SK-N-SH (cell line): ENCODE data around the gene PRR15L. TPM values are rescaled to one million over a fixed set of nuclear protein-coding genes. Genes with fewer than 3 reads are reported as not detected.

Experiments used
- CTCF ChIA-PET: fragments of 300-600, 350-600 bp; formaldehyde crosslinking; extraction: SDS; loops from one replicate; lab custom pipeline; 2021; lab: Yijun Ruan, JAX
- POLR2A ChIA-PET: fragments of 350-600 bp; sonication (Branson Sonifier 250); formaldehyde crosslinking; extraction: SDS; loops from one replicate; lab custom pipeline; 2020; ENCODE audit warnings: antibody characterized with exemption, inconsistent platforms; lab: Yijun Ruan, JAX
- DNase-seq: peaks from one replicate; pipeline ENCODE4 v3.0.0; 2012
- H2AFZ ChIP-seq: fragments of 200-600 bp; sonication (generic); 2 replicates; pipeline ENCODE4 v1.8.1; 2016; ENCODE audit warnings: antibody characterized with exemption, mild to moderate bottlenecking, low read depth
- H3F3A ChIP-seq: fragments of 200-600 bp; sonication (generic); replicated peaks from 2 replicates; pipeline ENCODE3; 2016; ENCODE audit warnings: antibody characterized with exemption, mild to moderate bottlenecking; ENCODE audit not compliant: insufficient read depth
- H3K27ac ChIP-seq, 2 experiments: fragments of 200-500 bp in 1 of 2; fragments of 200-600 bp in 1 of 2; sonication (Bioruptor generic) in 1 of 2; sonication (generic), shearing (Covaris generic) in 1 of 2; 2 replicates each; pipeline versions ENCODE4 v1.5.1 to v1.6.1; 2014 to 2016; ENCODE audit warnings: low read depth in 2 of 2, inconsistent platforms in 1 of 2, low read length in 1 of 2, mild to moderate bottlenecking in 1 of 2, mixed read lengths in 1 of 2
- H3K27me3 ChIP-seq: fragments of 200-600 bp; sonication (generic), shearing (Covaris generic); 2 replicates; pipeline ENCODE4 v1.6.1; 2016; ENCODE audit warnings: mixed run types; ENCODE audit not compliant: insufficient read depth
- H3K36me3 ChIP-seq, 2 experiments: fragments of 200-500 bp in 1 of 2; fragments of 200-600 bp in 1 of 2; sonication (Bioruptor generic) in 1 of 2; sonication (generic) in 1 of 2; replicated peaks in 1 of 2; 2 replicates each; pipeline versions ENCODE3 to v1.5.1; 2014 to 2016; ENCODE audit warnings: low read length in 1 of 2, mild to moderate bottlenecking in 1 of 2; ENCODE audit not compliant: insufficient read depth in 2 of 2, control insufficient read depth in 1 of 2
- H3K4me1 ChIP-seq, 2 experiments: fragments of 200-500 bp in 1 of 2; fragments of 200-600 bp in 1 of 2; sonication (Bioruptor generic) in 1 of 2; sonication (generic), shearing (Covaris generic) in 1 of 2; 2 replicates each; pipeline versions ENCODE4 v1.5.1 to v1.6.1; 2014 to 2016; ENCODE audit warnings: low read depth in 1 of 2, low read length in 1 of 2, mixed run types in 1 of 2; ENCODE audit not compliant: insufficient read depth in 2 of 2, control insufficient read depth in 1 of 2
- H3K4me2 ChIP-seq: fragments of 200-600 bp; sonication (generic), shearing (Covaris generic); 2 replicates; pipeline ENCODE4 v1.6.1; 2017; ENCODE audit warnings: mixed run types
- H3K4me3 ChIP-seq, 2 experiments: fragments of 200-500 bp in 1 of 2; fragments of 200-600 bp in 1 of 2; sonication (Bioruptor generic) in 1 of 2; sonication (generic), shearing (Covaris generic) in 1 of 2; 2 replicates each; pipeline versions ENCODE4 v1.5.1 to v1.8.1; 2014 to 2016; ENCODE audit warnings: low read depth in 2 of 2, inconsistent platforms in 1 of 2, low read length in 1 of 2, mild to moderate bottlenecking in 1 of 2, mixed read lengths in 1 of 2, moderate library complexity in 1 of 2
- H3K79me2 ChIP-seq: fragments of 200-600 bp; sonication (generic); 2 replicates; pipeline ENCODE4 v1.8.1; 2017; ENCODE audit warnings: mild to moderate bottlenecking; ENCODE audit not compliant: insufficient read depth
- H3K9ac ChIP-seq: fragments of 200-600 bp; sonication (generic); 2 replicates; pipeline ENCODE4 v1.6.1; 2017; ENCODE audit warnings: mixed run types
- H3K9me2 ChIP-seq: fragments of 200-600 bp; sonication (generic); 2 replicates; pipeline ENCODE4 v1.6.1; 2017; ENCODE audit warnings: mixed run types
- H3K9me3 ChIP-seq: fragments of 200-600 bp; sonication (generic); 2 replicates; pipeline ENCODE4 v1.6.1; 2017; ENCODE audit warnings: mixed run types, mild to moderate bottlenecking, moderate library complexity
- H4K20me1 ChIP-seq: fragments of 200-600 bp; sonication (generic); 2 replicates; pipeline ENCODE4 v1.6.1; 2017; ENCODE audit warnings: mild to moderate bottlenecking, mixed run types; ENCODE audit not compliant: insufficient read depth
- CHD2 ChIP-seq: fragments of 150-350 bp; IDR thresholded peaks from 2 replicates; pipeline ENCODE4 v1.6.1; 2018; ENCODE audit warnings: low read length; ENCODE audit not compliant: partially characterized antibody
- EP300 ChIP-seq, 2 experiments: IDR thresholded peaks; 2 replicates each; pipeline versions ENCODE4 v1.4.0 to v1.6.1; 2012; ENCODE audit warnings: borderline replicate concordance in 1 of 2, low read depth in 1 of 2, low read length in 1 of 2
- EZH2phosphoT487 ChIP-seq: fragments of 200-600 bp; sonication (generic); IDR thresholded peaks from 2 replicates; pipeline ENCODE4 v1.6.1; 2017; ENCODE audit warnings: low read depth, mixed run types, mild to moderate bottlenecking, antibody characterized with exemption, moderate library complexity, borderline replicate concordance
- GATA2 ChIP-seq: sonication (generic); formaldehyde crosslinking; IDR thresholded peaks from 2 replicates; pipeline ENCODE4 v1.5.0; 2020; ENCODE audit warnings: mild to moderate bottlenecking, missing genetic modification reagents
- MEF2A ChIP-seq: IDR thresholded peaks from 2 replicates; pipeline ENCODE4 v1.4.0; 2012; ENCODE audit warnings: low read depth, borderline replicate concordance
- RCOR1 ChIP-seq: fragments of 150-350 bp; IDR thresholded peaks from 2 replicates; pipeline ENCODE4 v1.6.1; 2017; ENCODE audit warnings: antibody characterized with exemption, low read length
- TCF12 ChIP-seq: IDR thresholded peaks from 2 replicates; pipeline ENCODE4 v1.4.0; 2012
- WGBS: methylation state at CpG from one replicate; pipeline ENCODE4 v1.1.6; 2017; ENCODE audit warnings: low lambda C conversion rate; 5-methylcytosine and 5-hydroxymethylcytosine counted together
- polyA plus RNA-seq, 3 experiments: library from polyadenylated mRNA; depleted of rRNA; stranded (reverse); fragments of >200 nt; gene quantifications; 2 replicates each; pipeline ENCODE4 v1.2.3, GENCODE V29; 2012
- TF ChIP-seq, protein P1 (sequence below): IDR thresholded peaks from 2 replicates; pipeline ENCODE4 v1.4.0; 2012; ENCODE audit warnings: low read depth, borderline replicate concordance
- TF ChIP-seq, protein P2 (sequence below): fragments of 200-600 bp; sonication (generic); IDR thresholded peaks from 2 replicates; pipeline ENCODE4 v1.6.1; 2017; ENCODE audit warnings: antibody characterized with exemption, mild to moderate bottlenecking, moderate library complexity
- TF ChIP-seq, protein P3 (sequence below): IDR thresholded peaks from 2 replicates; pipeline ENCODE4 v1.6.1; 2012; ENCODE audit warnings: mild to moderate bottlenecking, low read depth, low read length, moderate library complexity
- TF ChIP-seq, protein P4 (sequence below): IDR thresholded peaks from 2 replicates; pipeline ENCODE4; 2012

Gene PRR15L
- polyA plus RNA-seq, 1 of the 3 experiments (the other 2 are of a cell fraction): not detected

DNA sequence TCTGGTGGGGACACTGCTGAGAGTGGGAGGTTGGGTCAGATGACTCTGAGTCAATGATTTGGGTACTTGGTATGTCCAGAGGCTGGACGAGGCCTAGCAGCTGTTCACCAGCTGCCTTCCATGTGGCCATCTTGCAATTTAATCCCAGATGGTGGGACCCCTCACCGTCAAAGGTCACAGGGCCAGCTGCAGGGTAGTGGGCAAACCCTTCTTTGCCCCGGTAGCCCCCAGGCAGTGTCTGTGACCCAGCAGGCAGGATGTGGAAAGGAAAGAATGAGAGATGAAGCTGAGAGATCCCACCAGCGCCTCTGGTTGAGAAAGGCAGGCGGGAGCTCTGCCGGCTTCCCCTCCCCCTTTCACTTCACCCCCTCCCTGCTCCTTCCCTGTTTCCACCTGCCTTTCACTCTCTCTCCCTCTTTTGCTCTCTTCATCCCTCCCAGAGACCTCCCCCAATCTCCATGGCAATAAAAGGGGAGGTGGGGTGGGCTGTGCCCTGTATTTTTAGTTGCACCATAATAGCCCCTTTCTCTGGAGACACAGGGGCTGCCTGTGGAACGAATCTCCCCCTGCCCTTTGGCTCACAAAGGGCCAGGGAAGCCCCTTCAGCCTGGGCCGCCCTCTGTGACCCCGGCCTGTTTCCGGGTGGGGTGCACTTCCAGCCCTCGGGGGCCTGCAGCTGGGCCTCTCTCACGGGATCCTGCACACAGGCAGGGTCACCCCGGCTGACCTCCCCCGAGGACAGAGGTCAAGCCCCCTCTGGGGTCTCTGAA is 33.5 kb upstream of the PRR15L start:
- no peaks in the 10 kb centered on the region for H3K36me3 ChIP-seq
- H3F3A ChIP-seq: no peaks in the 10 kb centered on the region
- CTCF ChIA-PET: interaction anchor here (1.6 to 41.8 kb wide), 6 partner anchors 6 to 42 kb away, joined by 4 to 1752 read pairs (median 243); partner anchors contain the start of gene CDK5RAP3
- no peaks in the 10 kb centered on the region for H3K27me3 ChIP-seq
- no peak for TF ChIP-seq MEF2A
- TF ChIP-seq, protein P1, sequence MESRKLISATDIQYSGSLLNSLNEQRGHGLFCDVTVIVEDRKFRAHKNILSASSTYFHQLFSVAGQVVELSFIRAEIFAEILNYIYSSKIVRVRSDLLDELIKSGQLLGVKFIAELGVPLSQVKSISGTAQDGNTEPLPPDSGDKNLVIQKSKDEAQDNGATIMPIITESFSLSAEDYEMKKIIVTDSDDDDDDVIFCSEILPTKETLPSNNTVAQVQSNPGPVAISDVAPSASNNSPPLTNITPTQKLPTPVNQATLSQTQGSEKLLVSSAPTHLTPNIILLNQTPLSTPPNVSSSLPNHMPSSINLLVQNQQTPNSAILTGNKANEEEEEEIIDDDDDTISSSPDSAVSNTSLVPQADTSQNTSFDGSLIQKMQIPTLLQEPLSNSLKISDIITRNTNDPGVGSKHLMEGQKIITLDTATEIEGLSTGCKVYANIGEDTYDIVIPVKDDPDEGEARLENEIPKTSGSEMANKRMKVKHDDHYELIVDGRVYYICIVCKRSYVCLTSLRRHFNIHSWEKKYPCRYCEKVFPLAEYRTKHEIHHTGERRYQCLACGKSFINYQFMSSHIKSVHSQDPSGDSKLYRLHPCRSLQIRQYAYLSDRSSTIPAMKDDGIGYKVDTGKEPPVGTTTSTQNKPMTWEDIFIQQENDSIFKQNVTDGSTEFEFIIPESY: no peak
- TF ChIP-seq CHD2: peak; percentile 36
- peak; percentile 37; the same call in 1 of the 2 replicates for TF ChIP-seq TCF12
- TF ChIP-seq EP300 (IDR thresholded peaks at IDR 0.05; ENCODE audit: borderline replicate concordance in 1 of 2, low read depth in 1 of 2, low read length in 1 of 2): peak in 1 of 2 experiments; percentile 72; a peak in 1 of 4 replicates
- TF ChIP-seq EZH2phosphoT487: no peak
- TF ChIP-seq, protein P2, sequence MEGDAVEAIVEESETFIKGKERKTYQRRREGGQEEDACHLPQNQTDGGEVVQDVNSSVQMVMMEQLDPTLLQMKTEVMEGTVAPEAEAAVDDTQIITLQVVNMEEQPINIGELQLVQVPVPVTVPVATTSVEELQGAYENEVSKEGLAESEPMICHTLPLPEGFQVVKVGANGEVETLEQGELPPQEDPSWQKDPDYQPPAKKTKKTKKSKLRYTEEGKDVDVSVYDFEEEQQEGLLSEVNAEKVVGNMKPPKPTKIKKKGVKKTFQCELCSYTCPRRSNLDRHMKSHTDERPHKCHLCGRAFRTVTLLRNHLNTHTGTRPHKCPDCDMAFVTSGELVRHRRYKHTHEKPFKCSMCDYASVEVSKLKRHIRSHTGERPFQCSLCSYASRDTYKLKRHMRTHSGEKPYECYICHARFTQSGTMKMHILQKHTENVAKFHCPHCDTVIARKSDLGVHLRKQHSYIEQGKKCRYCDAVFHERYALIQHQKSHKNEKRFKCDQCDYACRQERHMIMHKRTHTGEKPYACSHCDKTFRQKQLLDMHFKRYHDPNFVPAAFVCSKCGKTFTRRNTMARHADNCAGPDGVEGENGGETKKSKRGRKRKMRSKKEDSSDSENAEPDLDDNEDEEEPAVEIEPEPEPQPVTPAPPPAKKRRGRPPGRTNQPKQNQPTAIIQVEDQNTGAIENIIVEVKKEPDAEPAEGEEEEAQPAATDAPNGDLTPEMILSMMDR: no peak
- TF ChIP-seq, protein P3, sequence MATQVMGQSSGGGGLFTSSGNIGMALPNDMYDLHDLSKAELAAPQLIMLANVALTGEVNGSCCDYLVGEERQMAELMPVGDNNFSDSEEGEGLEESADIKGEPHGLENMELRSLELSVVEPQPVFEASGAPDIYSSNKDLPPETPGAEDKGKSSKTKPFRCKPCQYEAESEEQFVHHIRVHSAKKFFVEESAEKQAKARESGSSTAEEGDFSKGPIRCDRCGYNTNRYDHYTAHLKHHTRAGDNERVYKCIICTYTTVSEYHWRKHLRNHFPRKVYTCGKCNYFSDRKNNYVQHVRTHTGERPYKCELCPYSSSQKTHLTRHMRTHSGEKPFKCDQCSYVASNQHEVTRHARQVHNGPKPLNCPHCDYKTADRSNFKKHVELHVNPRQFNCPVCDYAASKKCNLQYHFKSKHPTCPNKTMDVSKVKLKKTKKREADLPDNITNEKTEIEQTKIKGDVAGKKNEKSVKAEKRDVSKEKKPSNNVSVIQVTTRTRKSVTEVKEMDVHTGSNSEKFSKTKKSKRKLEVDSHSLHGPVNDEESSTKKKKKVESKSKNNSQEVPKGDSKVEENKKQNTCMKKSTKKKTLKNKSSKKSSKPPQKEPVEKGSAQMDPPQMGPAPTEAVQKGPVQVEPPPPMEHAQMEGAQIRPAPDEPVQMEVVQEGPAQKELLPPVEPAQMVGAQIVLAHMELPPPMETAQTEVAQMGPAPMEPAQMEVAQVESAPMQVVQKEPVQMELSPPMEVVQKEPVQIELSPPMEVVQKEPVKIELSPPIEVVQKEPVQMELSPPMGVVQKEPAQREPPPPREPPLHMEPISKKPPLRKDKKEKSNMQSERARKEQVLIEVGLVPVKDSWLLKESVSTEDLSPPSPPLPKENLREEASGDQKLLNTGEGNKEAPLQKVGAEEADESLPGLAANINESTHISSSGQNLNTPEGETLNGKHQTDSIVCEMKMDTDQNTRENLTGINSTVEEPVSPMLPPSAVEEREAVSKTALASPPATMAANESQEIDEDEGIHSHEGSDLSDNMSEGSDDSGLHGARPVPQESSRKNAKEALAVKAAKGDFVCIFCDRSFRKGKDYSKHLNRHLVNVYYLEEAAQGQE: no peak
- 0 out of 2 replicates have a peak, but pooled peaks have one; percentile 46 for TF ChIP-seq GATA2 (CRISPR knock-in tag)
- TF ChIP-seq, protein P4, sequence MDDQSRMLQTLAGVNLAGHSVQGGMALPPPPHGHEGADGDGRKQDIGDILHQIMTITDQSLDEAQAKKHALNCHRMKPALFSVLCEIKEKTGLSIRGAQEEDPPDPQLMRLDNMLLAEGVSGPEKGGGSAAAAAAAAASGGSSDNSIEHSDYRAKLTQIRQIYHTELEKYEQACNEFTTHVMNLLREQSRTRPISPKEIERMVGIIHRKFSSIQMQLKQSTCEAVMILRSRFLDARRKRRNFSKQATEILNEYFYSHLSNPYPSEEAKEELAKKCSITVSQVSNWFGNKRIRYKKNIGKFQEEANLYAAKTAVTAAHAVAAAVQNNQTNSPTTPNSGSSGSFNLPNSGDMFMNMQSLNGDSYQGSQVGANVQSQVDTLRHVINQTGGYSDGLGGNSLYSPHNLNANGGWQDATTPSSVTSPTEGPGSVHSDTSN: no peak
- peak; percentile 63; the same call in 1 of the 2 replicates for TF ChIP-seq RCOR1
- H3K4me2 ChIP-seq: no peak overlapping the region
- H4K20me1 ChIP-seq: no peaks in the 10 kb centered on the region
- H3K9me2 ChIP-seq: no peaks in the 10 kb centered on the region
- H3K79me2 ChIP-seq: no peaks in the 10 kb centered on the region
- H3K9me3 ChIP-seq: no peaks in the 10 kb centered on the region
- 67% methylated on average over 14 of the region's 14 CpGs for WGBS
- peaks cover 13 to 79% of the 10 kb centered on the region in 2 experiments for H3K4me1 ChIP-seq
- H3K9ac ChIP-seq: no peak overlapping the region
- no peak overlapping the region for H3K4me3 ChIP-seq
- DNase-seq: peak; percentile 70
- peak overlapping the region in 1 of 2 experiments; percentile 94; a peak in 2 of 4 replicates for H3K27ac ChIP-seq
- no peak overlapping the region for H2AFZ ChIP-seq
- POLR2A ChIA-PET: interaction anchor here (1.2 to 2.0 kb wide), 4 partner anchors 9 to 23 kb away, joined by 3 to 12 read pairs (median 4); no protein-coding TSS in a partner anchor
